T-helper 2 cell treated with Interferon-gamma antibody and Interleukin-4, amounts not matched to agents 100 ng/mL and 5 ng/mL, for 36 hours (primary cell): ENCODE results near the gene SEPTIN7. TPM values are rescaled to one million over a fixed set of nuclear protein-coding genes. Genes with fewer than 3 reads are reported as not detected.

Experiments used
- intact Hi-C: fragments of 100-400 bp; cut with micrococcal nuclease; formaldehyde crosslinking; loops from one replicate; pipeline ENCODE4 v1.15.1; 2023
- total RNA-seq: library from RNA; stranded (reverse); gene quantifications from 2 replicates; pipeline ENCODE4 v1.2.3, GENCODE V29; 2022

The SEPTIN7 gene
- total RNA-seq, 1 donor from 2014 or later: 247 TPM

DNA sequence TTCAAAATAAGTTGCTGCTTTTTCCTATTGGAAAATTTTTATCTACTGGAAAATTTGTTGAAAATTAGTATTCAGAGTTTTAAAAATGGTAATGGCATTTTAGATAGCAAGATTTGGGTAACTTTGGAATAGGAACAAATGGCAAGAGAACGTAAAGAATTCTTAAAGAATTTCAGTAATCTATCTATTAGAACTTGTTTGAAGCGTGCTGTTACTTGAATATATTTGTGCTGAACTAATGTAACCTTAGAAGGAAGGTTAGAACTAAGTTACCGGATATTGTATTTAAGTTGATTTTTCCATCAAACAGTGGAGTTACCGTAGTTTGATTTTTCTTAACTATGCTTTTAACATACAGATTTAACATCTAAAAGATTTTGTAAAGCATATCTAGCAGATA lies 25.9 kb downstream of the SEPTIN7 start:
- intact Hi-C loops: no loop called here

DNA sequence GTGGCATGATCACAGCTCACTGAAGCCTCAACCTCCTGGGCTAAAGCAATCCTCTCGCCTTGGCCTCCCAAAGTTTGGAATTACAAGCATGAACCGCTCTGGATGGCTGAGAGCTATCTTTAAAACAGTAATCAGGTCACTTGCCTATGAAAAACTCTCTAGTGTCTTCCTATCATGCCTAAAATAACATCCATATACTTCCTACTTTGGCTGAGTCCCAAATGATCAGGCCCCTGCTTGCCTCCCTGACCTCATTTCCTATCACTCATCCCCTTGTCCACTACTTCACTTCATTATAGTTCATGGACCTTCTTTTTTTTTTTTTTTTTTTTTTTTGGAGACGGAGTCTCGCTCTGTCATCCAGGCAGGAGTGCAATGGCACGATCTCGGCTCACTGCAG lies 28.0 kb downstream of the SEPTIN7 start:
- intact Hi-C loops: no loop called here

DNA sequence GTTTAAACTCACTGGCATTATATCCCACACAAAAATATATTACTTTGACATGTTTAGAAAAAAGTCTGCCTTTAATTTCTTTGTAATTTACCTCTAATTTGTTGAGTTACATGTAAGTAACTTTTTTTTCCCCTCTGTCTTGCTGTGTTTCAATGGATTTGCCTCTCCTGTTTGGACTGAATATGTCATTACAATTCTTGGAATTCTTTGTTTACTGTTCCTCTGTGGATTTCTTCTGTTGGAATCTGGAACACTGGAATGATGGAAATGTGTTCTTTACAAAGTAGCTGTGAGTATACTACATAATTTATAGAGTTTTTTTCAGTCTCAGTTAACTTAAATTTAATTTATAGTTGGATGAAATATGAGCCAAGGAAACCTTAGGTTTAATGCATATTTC lies 30.4 kb downstream of the SEPTIN7 start:
- intact Hi-C loops: no loop called here

DNA sequence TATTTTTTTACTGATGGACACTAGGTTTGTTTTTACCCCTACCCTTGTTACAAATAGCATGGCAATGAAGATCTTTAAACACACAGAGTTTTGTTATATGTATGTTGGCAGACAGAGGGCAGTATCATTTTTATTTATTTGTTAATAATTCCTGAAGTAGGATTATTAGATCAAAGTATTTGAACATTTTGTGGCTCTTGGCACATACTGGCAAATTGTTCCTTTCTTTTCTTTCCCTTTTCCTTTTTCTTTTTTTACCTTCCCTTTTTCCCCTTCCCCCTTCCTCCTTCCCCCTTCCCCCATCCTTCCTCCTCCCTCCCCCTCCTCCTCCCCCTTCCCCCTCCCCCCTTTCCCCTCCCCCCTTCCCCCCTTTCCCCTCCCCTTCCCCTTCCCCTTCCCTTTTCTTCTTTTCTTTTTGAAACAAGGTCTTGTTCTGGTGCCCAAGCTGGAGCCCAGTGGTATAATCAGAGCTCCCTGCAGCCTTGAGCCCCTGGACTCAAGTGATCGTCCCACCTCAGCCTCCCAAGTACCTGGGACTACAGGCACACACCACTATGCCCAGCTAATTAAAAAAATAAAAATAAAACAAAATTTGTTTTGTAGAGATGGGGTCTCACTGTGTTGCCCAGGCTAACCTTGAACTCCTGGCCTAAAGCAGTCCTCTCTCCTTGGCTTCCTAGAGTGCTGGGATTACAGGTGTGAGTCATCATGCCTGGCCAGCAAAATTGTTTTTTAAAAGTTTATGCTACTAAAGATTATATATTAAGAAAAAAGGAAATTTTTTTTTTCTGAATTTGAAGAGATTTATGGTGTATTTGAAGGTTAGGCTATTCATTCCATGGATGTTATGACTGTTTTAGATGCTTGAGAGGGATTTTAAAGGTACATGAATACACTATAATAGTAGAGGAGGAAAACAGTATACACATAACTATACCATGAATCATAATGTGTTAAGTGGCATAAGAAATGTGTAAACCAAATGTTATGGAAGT lies 39.3 kb downstream of the SEPTIN7 start:
- intact Hi-C loops: no loop called here

DNA sequence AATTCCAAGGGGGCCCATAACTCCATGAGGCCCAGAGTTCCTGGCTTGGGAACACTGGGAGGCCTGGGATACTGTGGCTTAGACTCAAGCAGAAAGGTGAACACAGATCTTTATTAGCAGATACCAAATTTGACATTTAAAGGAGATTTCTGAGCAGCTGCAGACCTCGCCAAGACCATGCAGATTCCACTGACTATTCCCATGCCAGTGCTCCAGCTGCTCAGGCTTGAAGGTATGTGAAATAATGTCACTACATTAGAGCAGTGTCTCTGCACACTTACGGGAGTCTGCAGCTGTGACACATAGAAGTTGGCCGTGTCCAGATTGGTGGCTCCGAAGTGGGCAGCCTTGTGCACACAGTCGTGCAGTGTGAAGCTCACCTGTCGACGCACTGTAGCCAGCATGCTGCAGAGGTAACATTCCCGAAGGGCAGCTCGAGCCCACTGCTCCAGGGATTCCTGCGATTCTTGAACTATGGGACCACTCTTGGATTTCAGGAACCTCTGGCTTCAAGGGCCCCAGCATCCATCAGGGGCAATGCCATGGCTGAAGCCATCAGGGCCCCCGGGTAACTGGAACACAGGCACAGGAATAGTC lies 46.1 kb downstream of the SEPTIN7 start:
- intact Hi-C loops: no loop called here

DNA sequence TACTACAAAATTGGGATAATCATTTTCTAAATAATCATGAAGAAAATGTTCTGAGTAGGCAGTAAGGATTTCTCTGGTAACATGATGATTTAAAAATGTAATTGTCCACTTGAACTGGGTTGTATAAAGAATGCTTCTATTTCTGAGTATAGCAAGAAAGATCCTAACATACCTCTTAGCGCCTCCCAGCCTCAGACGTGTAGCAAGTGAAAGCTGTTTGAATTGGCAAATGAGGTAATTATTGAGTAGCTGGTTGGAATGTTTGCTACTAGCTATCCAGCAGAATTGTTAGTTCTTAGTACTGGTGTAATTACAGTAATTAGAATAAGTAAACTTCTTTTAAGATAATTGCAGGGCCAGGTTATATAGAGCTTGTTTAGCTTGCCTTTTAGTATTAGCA lies 47.9 kb downstream of the SEPTIN7 start:
- intact Hi-C loops: no loop called here

DNA sequence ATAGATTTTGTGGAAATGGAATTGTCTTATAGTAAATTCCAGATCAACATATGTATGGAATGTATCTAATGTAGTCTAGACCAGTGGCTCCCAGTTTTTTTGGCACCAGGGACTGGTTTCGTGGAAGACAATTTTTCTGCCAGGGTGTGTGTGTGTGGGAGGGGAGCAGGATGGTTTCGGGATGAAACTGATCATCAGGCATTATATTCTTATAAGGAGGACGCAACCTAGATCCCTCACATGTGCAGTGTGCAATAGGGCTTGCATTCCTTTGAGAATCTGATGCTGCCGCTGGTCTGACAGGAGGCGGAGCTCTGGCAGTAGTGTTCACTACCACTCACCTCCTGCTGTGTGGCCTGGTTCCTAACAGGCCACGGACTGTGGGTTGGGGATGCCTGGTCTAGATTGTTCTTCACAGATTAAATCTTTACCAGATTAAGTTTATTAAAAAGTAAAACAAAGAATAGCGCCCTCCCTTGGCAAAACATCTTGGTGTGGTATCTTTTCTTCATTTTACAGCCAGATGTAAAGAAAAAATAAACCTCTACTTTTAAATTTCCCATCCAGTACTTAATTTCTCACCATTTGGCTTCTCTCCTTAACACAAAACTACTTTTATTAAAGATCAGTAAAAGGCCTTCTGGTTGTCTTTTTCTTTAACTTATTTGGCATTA lies 48.4 kb downstream of the SEPTIN7 start:
- intact Hi-C loops: no loop called here

DNA sequence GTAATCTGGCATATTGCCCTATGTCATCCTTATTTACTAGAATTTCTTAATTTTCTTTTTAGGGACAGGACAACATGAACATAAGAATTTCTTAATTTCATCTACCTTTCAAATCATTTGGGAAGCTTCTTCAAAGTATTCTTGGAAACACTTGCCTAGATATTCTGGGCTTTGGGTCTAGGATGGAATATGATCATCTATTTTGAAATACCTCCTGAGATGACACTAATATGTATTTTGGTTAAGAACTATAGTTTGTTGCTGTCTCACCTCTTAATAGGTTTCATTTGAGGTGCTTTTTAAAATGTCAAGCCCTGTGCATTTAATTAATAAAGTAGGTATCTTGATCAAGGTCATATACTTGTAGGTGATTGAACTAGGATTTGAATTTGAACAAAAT lies 49.1 kb downstream of the SEPTIN7 start:
- intact Hi-C loops: no loop called here

Other genes starting within 250 kb of the SEPTIN7 start
- gene HERPUD2, start 105.9 kb upstream of the SEPTIN7 start, total RNA-seq: 33.9 and 34.0 TPM in 2 replicates